GM12864 (cell line): ENCODE data around the gene NF1.

ENCODE experiments used
- DNase-seq: peaks from one replicate; pipeline ENCODE4 v3.0.0-alpha.2; 2011; ENCODE audit warnings: low read depth
- H3K4me3 ChIP-seq: 2 replicates; pipeline ENCODE4 v1.5.1; 2011; ENCODE audit warnings: mild to moderate bottlenecking, low read depth, low read length, control low read depth
- TF ChIP-seq, protein P1 (sequence below): IDR thresholded peaks from 2 replicates; pipeline ENCODE4 v1.5.1; 2011; ENCODE audit warnings: low read depth, mild to moderate bottlenecking, moderate library complexity, low read length, control low read depth, inconsistent platforms; ENCODE audit errors: missing control alignments

Gene NF1

DNA sequence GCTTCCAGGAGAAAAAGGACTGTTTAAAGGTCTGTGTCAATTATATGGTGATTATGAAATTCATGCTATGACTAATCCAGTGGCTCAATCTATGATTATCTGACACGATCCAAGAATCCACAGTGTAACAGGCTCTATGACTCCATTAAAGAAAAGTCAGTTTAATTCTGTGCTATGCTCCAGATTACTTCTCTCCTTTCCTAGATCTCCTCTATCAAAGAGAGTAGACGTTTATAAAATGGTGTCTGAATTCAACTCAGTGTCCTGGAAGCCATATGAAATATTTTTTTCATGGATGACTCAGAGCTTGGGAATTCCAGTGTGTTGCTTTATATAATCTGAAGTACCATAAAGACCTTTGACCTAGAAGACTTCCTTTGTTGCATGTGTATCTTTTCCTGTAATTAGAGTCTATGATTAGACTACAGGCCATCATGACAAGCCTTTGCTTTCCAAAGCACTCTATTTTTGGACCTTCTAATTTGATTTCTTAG lies 27.0 kb upstream of the NF1 start:
- DNase-seq = no peak
- no peak overlapping the region for H3K4me3 ChIP-seq
- TF ChIP-seq, protein P1, sequence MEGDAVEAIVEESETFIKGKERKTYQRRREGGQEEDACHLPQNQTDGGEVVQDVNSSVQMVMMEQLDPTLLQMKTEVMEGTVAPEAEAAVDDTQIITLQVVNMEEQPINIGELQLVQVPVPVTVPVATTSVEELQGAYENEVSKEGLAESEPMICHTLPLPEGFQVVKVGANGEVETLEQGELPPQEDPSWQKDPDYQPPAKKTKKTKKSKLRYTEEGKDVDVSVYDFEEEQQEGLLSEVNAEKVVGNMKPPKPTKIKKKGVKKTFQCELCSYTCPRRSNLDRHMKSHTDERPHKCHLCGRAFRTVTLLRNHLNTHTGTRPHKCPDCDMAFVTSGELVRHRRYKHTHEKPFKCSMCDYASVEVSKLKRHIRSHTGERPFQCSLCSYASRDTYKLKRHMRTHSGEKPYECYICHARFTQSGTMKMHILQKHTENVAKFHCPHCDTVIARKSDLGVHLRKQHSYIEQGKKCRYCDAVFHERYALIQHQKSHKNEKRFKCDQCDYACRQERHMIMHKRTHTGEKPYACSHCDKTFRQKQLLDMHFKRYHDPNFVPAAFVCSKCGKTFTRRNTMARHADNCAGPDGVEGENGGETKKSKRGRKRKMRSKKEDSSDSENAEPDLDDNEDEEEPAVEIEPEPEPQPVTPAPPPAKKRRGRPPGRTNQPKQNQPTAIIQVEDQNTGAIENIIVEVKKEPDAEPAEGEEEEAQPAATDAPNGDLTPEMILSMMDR = no peak

DNA sequence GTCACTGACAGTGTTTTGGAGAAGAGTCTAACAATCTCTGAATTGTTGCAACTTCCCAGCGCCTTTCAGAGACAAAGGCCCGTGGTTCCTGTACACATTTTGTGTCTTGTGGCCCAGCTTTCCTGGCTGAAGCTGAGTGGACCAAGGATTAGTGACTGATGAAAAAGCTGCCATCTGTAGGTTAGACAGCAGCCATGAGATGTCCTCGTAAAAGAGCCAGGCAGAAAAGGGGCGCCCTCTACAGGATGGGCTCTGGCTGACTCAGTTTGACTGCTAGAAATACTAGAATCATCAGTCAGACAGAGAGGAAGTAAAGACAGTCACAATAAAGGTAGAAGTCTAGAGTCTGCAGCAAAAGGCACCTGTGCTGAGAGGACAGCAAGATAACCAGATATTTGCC lies 26.5 kb upstream of the NF1 start:
- DNase-seq = peak; percentile 40

DNA sequence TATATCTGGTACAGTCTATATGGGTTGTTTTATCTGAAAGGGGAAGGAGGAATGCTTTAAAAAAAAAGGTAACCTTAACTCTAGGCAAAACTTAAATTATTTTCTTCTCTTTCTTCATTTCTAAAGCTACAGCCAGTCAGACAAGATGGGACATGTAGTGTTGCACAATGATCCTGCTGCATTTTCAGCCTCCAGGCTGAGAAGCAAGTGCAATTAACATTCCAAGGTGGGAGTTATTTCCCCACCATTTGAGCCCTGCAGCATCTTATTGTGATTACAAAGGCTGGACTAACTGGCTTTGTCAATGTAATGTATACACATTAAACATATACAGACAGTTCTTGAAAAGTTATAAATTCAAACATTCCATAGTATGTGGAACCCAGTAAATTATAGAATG lies 22.6 kb upstream of the NF1 start:
- no peak overlapping the region for H3K4me3 ChIP-seq
- TF ChIP-seq, protein P1 = no peak
- DNase-seq = no peak

More for the DNA sequence above, 26.5 kb upstream of the NF1 start:
- TF ChIP-seq, protein P1 = peak; percentile 75
- H3K4me3 ChIP-seq = no peak overlapping the region

DNA sequence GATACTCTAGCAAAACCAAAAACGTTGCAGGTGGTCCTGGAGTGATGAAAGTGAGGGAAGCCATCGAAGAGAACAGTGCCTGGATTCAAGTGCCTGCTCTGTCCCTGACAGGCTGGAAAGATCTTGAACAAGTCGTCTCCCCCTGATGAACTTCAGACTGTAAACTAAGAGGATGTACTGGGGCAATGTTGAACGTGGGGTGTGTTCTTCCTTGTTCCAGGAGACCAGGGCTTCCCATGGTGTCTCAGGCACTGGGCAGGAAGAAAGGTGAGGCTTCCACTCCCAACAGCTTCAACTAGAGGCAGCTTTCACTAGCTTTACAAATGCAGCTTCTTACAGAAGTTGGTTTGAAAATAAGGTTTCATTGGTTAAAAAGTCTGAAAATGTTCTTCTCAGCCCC lies 21.4 kb upstream of the NF1 start:
- no peak for DNase-seq
- TF ChIP-seq, protein P1 = no peak
- no peak overlapping the region for H3K4me3 ChIP-seq

DNA sequence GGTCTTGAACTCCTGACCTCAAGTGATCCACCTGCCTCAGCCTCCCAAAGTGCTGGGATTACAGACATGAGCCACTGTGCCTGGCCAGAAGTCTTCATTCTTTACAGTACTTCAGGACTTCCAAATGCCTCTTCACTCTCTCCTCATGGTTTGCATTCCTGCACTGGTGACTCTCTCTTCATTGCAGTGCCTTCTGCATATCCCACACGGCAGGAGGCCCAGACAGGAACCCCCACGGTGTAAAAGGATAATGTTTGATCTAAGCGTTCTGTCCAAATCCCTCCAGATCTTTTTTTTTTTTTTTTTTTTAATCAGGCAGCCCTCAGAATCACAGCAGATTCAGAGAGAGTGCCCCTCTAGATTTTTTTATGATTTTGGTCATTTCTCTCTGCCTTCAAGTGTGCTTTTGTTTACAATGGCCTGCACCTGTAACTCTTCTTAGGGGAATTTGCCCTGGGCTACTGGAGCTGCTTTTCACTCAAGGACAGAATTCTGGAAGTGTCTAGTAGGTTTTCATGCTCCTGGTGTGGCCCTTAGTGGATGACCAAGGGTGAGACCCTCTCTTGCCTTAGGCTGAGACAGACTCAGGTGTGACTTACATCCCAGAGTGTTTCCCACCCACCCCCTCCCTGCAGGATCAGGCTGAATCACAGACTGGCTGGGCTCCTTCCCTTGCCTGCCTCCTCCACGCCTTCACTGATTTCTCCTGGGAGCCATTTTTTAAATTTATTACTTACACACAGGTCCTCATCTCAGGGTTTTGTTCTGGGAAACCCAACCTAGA lies 19.8 kb upstream of the NF1 start:
- H3K4me3 ChIP-seq = no peak overlapping the region
- TF ChIP-seq, protein P1 = no peak
- no peak for DNase-seq

DNA sequence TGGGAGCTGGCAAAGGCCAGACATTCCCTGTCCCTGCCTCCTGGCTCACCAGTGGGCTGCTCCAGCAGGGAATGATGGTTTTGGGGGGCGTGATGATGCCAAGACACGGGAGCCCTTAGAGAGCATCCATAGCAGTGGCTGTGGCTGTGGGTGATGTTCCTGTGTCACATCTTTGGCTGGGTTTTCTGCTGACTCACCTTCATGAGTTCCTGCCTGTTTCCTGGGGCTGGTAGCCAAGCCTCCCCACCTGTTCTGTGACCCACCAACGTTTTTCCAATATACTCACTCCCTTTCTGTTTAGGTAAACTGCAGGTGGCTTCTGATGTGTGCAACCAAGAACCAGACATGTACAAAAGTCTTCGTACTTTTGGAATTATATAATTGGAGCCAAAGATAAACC lies 16.5 kb upstream of the NF1 start:
- no peak overlapping the region for H3K4me3 ChIP-seq
- TF ChIP-seq, protein P1 = no peak
- DNase-seq = no peak

DNA sequence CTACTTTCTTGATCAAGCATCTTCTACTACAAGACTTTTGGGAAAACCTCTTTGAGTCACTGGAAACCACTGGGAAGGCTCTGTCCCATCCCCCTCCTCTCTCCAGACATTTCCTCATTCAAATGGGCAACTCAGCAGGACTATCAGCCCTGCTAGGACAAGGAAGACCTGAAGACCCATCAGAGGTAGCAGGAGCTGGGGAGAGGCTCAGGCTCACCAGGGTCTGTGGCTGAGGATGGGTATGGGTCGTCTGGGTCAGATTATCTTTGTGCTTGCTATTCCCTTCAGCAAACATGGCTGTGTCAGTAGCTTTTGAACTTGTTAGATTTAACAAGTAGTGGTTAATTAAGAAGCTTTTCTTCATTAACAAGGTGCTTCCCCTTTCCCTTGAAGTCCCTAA lies 15.0 kb upstream of the NF1 start:
- TF ChIP-seq, protein P1 = no peak
- no peak overlapping the region for H3K4me3 ChIP-seq
- no peak for DNase-seq
